ENCODE measurements around the gene ZNF519.

GRCh38 chr18:14117606-14118005 is 14.6 kb downstream of the ZNF519 start:
- TF ChIP-seq CTCF (IDR thresholded peaks at IDR 0.05) (no peak), POLR2AphosphoS5 (IDR thresholded peaks at IDR 0.05) (no peak)

Measured in esophagus muscularis mucosa (tissue), 3 donors.